Kidney (tissue), 14 donors: ENCODE results near the gene GPS2. TPM values are rescaled to one million over a fixed set of nuclear protein-coding genes. Genes with fewer than 3 reads are reported as not detected.

Experiments used
- DNase-seq, 5 donors: peaks; one replicate each; pipeline ENCODE4 v3.0.0-alpha.2; 2013 to 2020
- FAIRE-seq: peaks from 2 replicates; lab custom pipeline; 2012; peaks lifted over from hg19 to GRCh38; lab: Jason Lieb, UNC
- H3K27ac ChIP-seq, 2 donors: one replicate each; pipeline ENCODE4 v1.7.0; 2013; ENCODE audit warnings: low read depth in 2 of 2, low read length in 2 of 2, inconsistent platforms in 1 of 2
- H3K27me3 ChIP-seq: one replicate; pipeline ENCODE4 v1.7.1; 2013; ENCODE audit warnings: low read length, inconsistent platforms; ENCODE audit not compliant: control insufficient read depth, insufficient read depth
- H3K36me3 ChIP-seq, 3 donors: one replicate each; pipeline versions ENCODE4 v1.7.0 to v1.7.1; 2013; ENCODE audit warnings: low read length in 3 of 3, control low read depth in 1 of 3, inconsistent platforms in 1 of 3; ENCODE audit not compliant: insufficient read depth in 3 of 3, control insufficient read depth in 2 of 3
- H3K4me1 ChIP-seq, 3 donors: one replicate each; pipeline versions ENCODE4 v1.7.0 to v1.7.1; 2013; ENCODE audit warnings: low read length in 3 of 3, inconsistent platforms in 1 of 3, low read depth in 1 of 3; ENCODE audit not compliant: control insufficient read depth in 2 of 3, insufficient read depth in 2 of 3
- H3K4me3 ChIP-seq, 3 donors: one replicate each; pipeline versions ENCODE4 v1.7.0 to v1.8.1; 2013; ENCODE audit warnings: low read length in 3 of 3, control low read depth in 1 of 3, inconsistent platforms in 1 of 3
- H3K9ac ChIP-seq, 3 donors: one replicate each; pipeline versions ENCODE4 v1.7.0 to v1.7.1; 2013; ENCODE audit warnings: low read length in 3 of 3, control low read depth in 1 of 3, inconsistent platforms in 1 of 3
- H3K9me3 ChIP-seq, 3 donors: one replicate each; pipeline versions ENCODE4 v1.7.0 to v1.7.1; 2013; ENCODE audit warnings: low read length in 3 of 3, control low read depth in 1 of 3, inconsistent platforms in 1 of 3; ENCODE audit not compliant: control insufficient read depth in 2 of 3, insufficient read depth in 1 of 3
- CTCF ChIP-seq: IDR thresholded peaks from 3 replicates; pipeline ENCODE4 v1.5.1; 2012; ENCODE audit warnings: mild to moderate bottlenecking, moderate library complexity, borderline replicate concordance; ENCODE audit not compliant: insufficient read depth; ENCODE audit errors: extremely low read depth
- intact Hi-C: fragments of 100-400 bp; cut with DNase I; formaldehyde crosslinking; loops from one replicate; pipeline ENCODE4 v1.11.1; 2022
- polyA plus RNA-seq: library from polyadenylated mRNA; stranded (reverse); fragments of 350-450 nt; fragmentation: Illumina TruSeq; extraction: RNeasy Lipid Tissue Mini Kit (QIAGEN cat#74804); gene quantifications from one replicate; pipeline ENCODE4 v1.2.3, GENCODE V29; 2014; ENCODE audit warnings: low read depth, low replicate concordance; ENCODE audit not compliant: insufficient read depth
- total RNA-seq: library from RNA; stranded (reverse); fragmentation: NEBNext Ultra II Directional; extraction: Animal tissue kit (Norgen Biotek cat#: 25700); gene quantifications from one replicate; pipeline ENCODE4 v1.2.1, GENCODE V29; 2021
- donor health status: control.
- donor health status: control.
- donor health status: control.
- donor health status: control.
- donor health status: control.
- donor health status: DM: yes; HTN: yes; CAD: no.
- donor health status: Normal renal cell carcinoma (clear cell type).

The GPS2 gene
- total and polyA plus RNA-seq, 2 donors from 2014 or later, result 67.0 to 101 TPM

GRCh38 chr17:7327501-7327900 lies 12.3 kb upstream of the GPS2 start:
- TF ChIP-seq CTCF, result no peak
- FAIRE-seq (no peak), DNase-seq (peak in 1 of 5 donors; percentile 78)
- H3K4me3 ChIP-seq, result no peak overlapping the region
- H3K36me3 ChIP-seq, result peaks cover 5 to 18% (median 15%) of the 10 kb centered on the region in 3 donors
- peaks cover 0 to 21% (median 7%) of the 10 kb centered on the region in 3 donors for H3K4me1 ChIP-seq
- intact Hi-C loops, result no loop called here
- H3K9me3 ChIP-seq, result no peaks in the 10 kb centered on the region
- H3K27ac ChIP-seq, result no peak overlapping the region
- H3K9ac ChIP-seq, result no peak overlapping the region
- H3K27me3 ChIP-seq, result no peaks in the 10 kb centered on the region

DNA sequence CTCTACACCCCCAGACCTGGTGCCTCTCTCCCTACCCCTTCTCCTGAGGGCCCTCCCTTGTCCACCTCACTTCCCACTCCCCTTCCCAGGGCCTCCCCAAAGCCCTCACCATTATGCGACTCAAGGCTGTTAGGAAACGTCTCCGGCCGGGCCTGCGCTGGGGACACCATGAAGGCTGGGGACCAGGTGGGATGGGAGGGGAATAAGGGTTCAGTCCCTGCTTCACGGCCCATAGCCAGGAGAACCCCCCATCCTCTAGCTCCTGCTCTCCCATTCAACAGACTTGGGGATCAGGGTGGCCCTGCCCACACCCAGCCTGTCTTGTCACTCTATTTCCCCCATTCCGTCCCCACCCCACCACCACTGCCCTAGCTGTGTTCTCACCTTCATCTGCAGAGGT lies 11.9 kb upstream of the GPS2 start:
- no peak overlapping the region for H3K9ac ChIP-seq
- H3K27me3 ChIP-seq, result no peaks in the 10 kb centered on the region
- no peak for TF ChIP-seq CTCF
- H3K4me1 ChIP-seq, result peaks cover 0 to 22% (median 7%) of the 10 kb centered on the region in 3 donors
- H3K27ac ChIP-seq, result no peak overlapping the region
- no peaks in the 10 kb centered on the region for H3K9me3 ChIP-seq
- intact Hi-C loops, result no loop called here
- FAIRE-seq (no peak), DNase-seq (no peak)
- peaks cover 5 to 23% (median 15%) of the 10 kb centered on the region in 3 donors for H3K36me3 ChIP-seq
- no peak overlapping the region for H3K4me3 ChIP-seq

DNA sequence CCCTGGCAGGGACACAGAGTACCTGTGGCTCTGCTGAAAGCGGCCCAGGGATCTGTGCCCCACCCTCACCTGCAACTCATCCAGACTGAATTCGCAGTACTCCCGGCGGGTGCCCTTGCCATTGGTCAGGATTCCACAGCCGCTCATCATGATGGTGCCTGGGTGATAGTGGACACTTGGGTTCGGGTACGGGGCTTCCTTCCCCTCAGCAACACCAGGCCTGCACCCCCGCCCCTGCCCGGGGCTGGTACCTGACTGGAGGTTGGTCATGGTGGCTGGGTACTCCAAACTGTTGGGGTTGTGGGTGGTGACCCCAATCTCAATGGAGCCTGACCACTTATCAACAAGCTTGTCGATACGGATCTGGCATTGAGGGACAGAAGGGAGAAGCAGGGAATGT lies 11.0 kb upstream of the GPS2 start:
- DNase-seq (no peak), FAIRE-seq (no peak)
- Histone ChIP-seq H3K27ac (no peak overlapping the region), H3K4me1 (peaks cover 0 to 27% (median 7%) of the 10 kb centered on the region in 3 donors), H3K9me3 (no peaks in the 10 kb centered on the region), H3K4me3 (no peak overlapping the region), H3K9ac (no peak overlapping the region), H3K27me3 (no peaks in the 10 kb centered on the region), H3K36me3 (peaks cover 5 to 30% (median 15%) of the 10 kb centered on the region in 3 donors)
- TF ChIP-seq CTCF, result no peak
- intact Hi-C loops, result no loop called here

DNA sequence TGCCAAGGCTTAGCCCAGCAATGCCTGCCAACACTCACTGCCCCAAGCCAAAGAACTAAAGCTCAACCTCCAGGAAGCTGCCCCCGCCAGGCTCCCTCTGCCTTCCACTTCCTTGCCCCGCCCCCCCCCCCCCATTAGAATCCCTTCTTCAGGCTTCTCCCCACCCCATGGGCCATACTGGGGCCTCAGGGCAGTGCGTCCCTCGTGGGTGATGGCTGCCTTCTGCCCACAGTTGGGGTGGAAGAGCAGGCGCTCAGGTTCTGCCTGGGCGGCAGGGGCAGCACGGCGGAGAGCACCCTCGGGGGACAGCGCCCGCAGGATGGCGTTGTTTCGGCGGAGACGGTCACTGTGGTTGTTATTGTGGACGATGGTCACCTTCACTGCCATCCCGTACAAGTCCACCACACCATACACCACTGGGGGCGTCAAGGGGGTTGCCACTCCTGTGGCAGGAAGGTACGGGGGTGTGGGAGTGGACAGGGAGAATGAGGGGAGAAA lies 9.9 kb upstream of the GPS2 start:
- intact Hi-C loops, result no loop called here
- H3K36me3 ChIP-seq, result peaks cover 5 to 37% (median 23%) of the 10 kb centered on the region in 3 donors
- DNase-seq, result no peak
- H3K9me3 ChIP-seq, result no peaks in the 10 kb centered on the region
- peaks cover 0 to 27% (median 7%) of the 10 kb centered on the region in 3 donors for H3K4me1 ChIP-seq
- no peak overlapping the region for H3K4me3 ChIP-seq
- H3K27ac ChIP-seq, result no peak overlapping the region
- H3K27me3 ChIP-seq, result no peaks in the 10 kb centered on the region
- no peak for FAIRE-seq
- H3K9ac ChIP-seq, result no peak overlapping the region
- TF ChIP-seq CTCF, result no peak
